Memory B cell (primary cell): Measurements from ENCODE around the gene PC.

Experiments used
- ATAC-seq: fragments of 150-1000 bp; cut with Tn5 transposase; 2 replicates; pipeline ENCODE4 v1.10.0; 2021; ENCODE audit warnings: low read depth, mild to moderate bottlenecking, moderate library complexity
- DNase-seq, 2 donors: peaks; one replicate each; pipeline ENCODE4 v3.0.0; 2022; ENCODE audit warnings: low spot score in 2 of 2
- H3K27ac Mint-ChIP-seq: one replicate; pipeline ENCODE4 v1.8.0; 2022; ENCODE audit warnings: mild to moderate bottlenecking, moderate library complexity, mixed read lengths
- H3K27me3 Mint-ChIP-seq: one replicate; pipeline ENCODE4 v1.8.0; 2022; ENCODE audit warnings: mixed read lengths
- H3K36me3 Mint-ChIP-seq: one replicate; pipeline ENCODE4 v1.8.0; 2022; ENCODE audit warnings: mild to moderate bottlenecking, mixed read lengths
- H3K4me1 Mint-ChIP-seq: one replicate; pipeline ENCODE4 v1.8.0; 2022; ENCODE audit warnings: mixed read lengths
- H3K4me3 Mint-ChIP-seq: one replicate; pipeline ENCODE4 v1.8.0; 2022; ENCODE audit warnings: mild to moderate bottlenecking, moderate library complexity, mixed read lengths
- H3K9me3 Mint-ChIP-seq: one replicate; pipeline ENCODE4 v1.8.0; 2022; ENCODE audit warnings: mixed read lengths

Gene PC

GRCh38 chr11:66847461-66848232 is 110.5 kb downstream of the PC start:
- H3K27ac Mint-ChIP-seq, result no peak overlapping the region
- no peaks in the 10 kb centered on the region for H3K36me3 Mint-ChIP-seq
- no peaks in the 10 kb centered on the region for H3K9me3 Mint-ChIP-seq
- no peaks in the 10 kb centered on the region for H3K27me3 Mint-ChIP-seq
- DNase-seq, result no peak
- H3K4me1 Mint-ChIP-seq, result peaks cover 18% of the 10 kb centered on the region
- no peak overlapping the region for H3K4me3 Mint-ChIP-seq
- ATAC-seq, result no peak

GRCh38 chr11:66846671-66847091 is 111.5 kb downstream of the PC start:
- Mint-ChIP-seq H3K27me3 (no peaks in the 10 kb centered on the region), H3K27ac (no peak overlapping the region), H3K36me3 (no peaks in the 10 kb centered on the region), H3K4me1 (peaks cover 19% of the 10 kb centered on the region), H3K4me3 (no peak overlapping the region), H3K9me3 (no peaks in the 10 kb centered on the region)
- no peak for DNase-seq
- ATAC-seq, result no peak

- Mint-ChIP-seq H3K4me3 (no peak overlapping the region), H3K9me3 (no peaks in the 10 kb centered on the region), H3K4me1 (peaks cover 22% of the 10 kb centered on the region), H3K27ac (peak overlapping the region; percentile 21), H3K36me3 (no peaks in the 10 kb centered on the region), H3K27me3 (no peaks in the 10 kb centered on the region)
- no peak for DNase-seq
- no peak for ATAC-seq
Observed at GRCh38 chr11:66845876-66846212, 112.3 kb downstream of the PC start.

- peak overlapping the region; percentile 90 for H3K4me3 Mint-ChIP-seq
Observed at GRCh38 chr11:66845143-66845875, 112.9 kb downstream of the PC start.

GRCh38 chr11:66844496-66845142 is 113.6 kb downstream of the PC start:
- H3K9me3 Mint-ChIP-seq, result no peaks in the 10 kb centered on the region

More at GRCh38 chr11:66845143-66845875, 112.9 kb downstream of the PC start:
- DNase-seq, result no peak
- Mint-ChIP-seq H3K9me3 (no peaks in the 10 kb centered on the region), H3K36me3 (peaks cover 2% of the 10 kb centered on the region), H3K27me3 (no peaks in the 10 kb centered on the region), H3K27ac (peak overlapping the region; percentile 21), H3K4me1 (peaks cover 25% of the 10 kb centered on the region)
- ATAC-seq, result no peak

GRCh38 chr11:66843776-66844495 is 114.2 kb downstream of the PC start:
- Mint-ChIP-seq H3K4me3 (peak overlapping the region; percentile 90), H3K36me3 (peaks cover 2% of the 10 kb centered on the region), H3K9me3 (no peaks in the 10 kb centered on the region), H3K27ac (peak overlapping the region; percentile 95), H3K4me1 (peaks cover 28% of the 10 kb centered on the region), H3K27me3 (no peaks in the 10 kb centered on the region)
- ATAC-seq (no peak), DNase-seq (no peak)

More at GRCh38 chr11:66844496-66845142, 113.6 kb downstream of the PC start:
- DNase-seq (no peak), ATAC-seq (no peak)
- H3K27ac Mint-ChIP-seq, result peak overlapping the region; percentile 95
- peaks cover 28% of the 10 kb centered on the region for H3K4me1 Mint-ChIP-seq
- peak overlapping the region; percentile 90 for H3K4me3 Mint-ChIP-seq
- H3K27me3 Mint-ChIP-seq, result no peaks in the 10 kb centered on the region
- peaks cover 2% of the 10 kb centered on the region for H3K36me3 Mint-ChIP-seq

GRCh38 chr11:66842896-66843775 is 115.0 kb downstream of the PC start, which contains the start of gene RCE1:
TSS of gene RCE1 (plus strand) at chr11:66843441. CDS start at chr11:66843456, 15 bp downstream.
- DNase-seq, result peak; percentile 88 to 92
- peak; percentile 92 for ATAC-seq
- Mint-ChIP-seq H3K4me1 (peaks cover 28% of the 10 kb centered on the region), H3K27ac (peak within 1 kb of the TSS; percentile 95), H3K27me3 (no peaks in the 10 kb centered on the region), H3K4me3 (peak within 1 kb of the TSS; percentile 90), H3K9me3 (no peaks in the 10 kb centered on the region), H3K36me3 (peaks cover 2% of the 10 kb centered on the region)

- Mint-ChIP-seq H3K27ac (peak overlapping the region; percentile 95), H3K4me3 (peak overlapping the region; percentile 90), H3K9me3 (no peaks in the 10 kb centered on the region), H3K4me1 (peaks cover 30% of the 10 kb centered on the region), H3K36me3 (peaks cover 4% of the 10 kb centered on the region), H3K27me3 (no peaks in the 10 kb centered on the region)
- ATAC-seq (no peak), DNase-seq (no peak)
Observed at GRCh38 chr11:66842501-66842895, 115.7 kb downstream of the PC start.

- Mint-ChIP-seq H3K4me3 (peak overlapping the region; percentile 90), H3K9me3 (no peaks in the 10 kb centered on the region), H3K27me3 (no peaks in the 10 kb centered on the region), H3K4me1 (peaks cover 30% of the 10 kb centered on the region), H3K36me3 (peaks cover 4% of the 10 kb centered on the region), H3K27ac (peak overlapping the region; percentile 95)
- DNase-seq, result no peak
- ATAC-seq, result no peak
Observed at GRCh38 chr11:66841861-66842260, 116.3 kb downstream of the PC start.

GRCh38 chr11:66840317-66841091 is 117.7 kb downstream of the PC start:
- no peaks in the 10 kb centered on the region for H3K9me3 Mint-ChIP-seq

GRCh38 chr11:66835768-66836405 is 122.3 kb downstream of the PC start:
- H3K27ac Mint-ChIP-seq, result peak overlapping the region; percentile 55

More at GRCh38 chr11:66840317-66841091, 117.7 kb downstream of the PC start:
- peaks cover 35% of the 10 kb centered on the region for H3K4me1 Mint-ChIP-seq
- H3K4me3 Mint-ChIP-seq, result no peak overlapping the region
- DNase-seq (no peak), ATAC-seq (no peak)
- no peaks in the 10 kb centered on the region for H3K27me3 Mint-ChIP-seq
- peaks cover 4% of the 10 kb centered on the region for H3K36me3 Mint-ChIP-seq
- peak overlapping the region; percentile 33 for H3K27ac Mint-ChIP-seq

GRCh38 chr11:66834943-66835342 is 123.2 kb downstream of the PC start:
- Mint-ChIP-seq H3K4me3 (no peak overlapping the region), H3K27ac (peak overlapping the region; percentile 68), H3K27me3 (no peaks in the 10 kb centered on the region), H3K4me1 (peaks cover 15% of the 10 kb centered on the region), H3K9me3 (no peaks in the 10 kb centered on the region), H3K36me3 (peaks cover 6% of the 10 kb centered on the region)
- ATAC-seq, result no peak
- no peak for DNase-seq

More at GRCh38 chr11:66835768-66836405, 122.3 kb downstream of the PC start:
- no peaks in the 10 kb centered on the region for H3K9me3 Mint-ChIP-seq
- peaks cover 6% of the 10 kb centered on the region for H3K36me3 Mint-ChIP-seq
- ATAC-seq (no peak), DNase-seq (no peak)
- no peaks in the 10 kb centered on the region for H3K27me3 Mint-ChIP-seq
- no peak overlapping the region for H3K4me3 Mint-ChIP-seq
- H3K4me1 Mint-ChIP-seq, result peaks cover 23% of the 10 kb centered on the region
